ENCODE data around the gene APOL1. TPM values are rescaled to one million over a fixed set of nuclear protein-coding genes. Genes with fewer than 3 reads are reported as not detected.

Gene APOL1
- total and polyA plus RNA-seq, 2 of the 13 experiments (the other 11 are each of a cell fraction or from before 2014, with no cell fraction given): 20.3 to 75.0 TPM

DNA sequence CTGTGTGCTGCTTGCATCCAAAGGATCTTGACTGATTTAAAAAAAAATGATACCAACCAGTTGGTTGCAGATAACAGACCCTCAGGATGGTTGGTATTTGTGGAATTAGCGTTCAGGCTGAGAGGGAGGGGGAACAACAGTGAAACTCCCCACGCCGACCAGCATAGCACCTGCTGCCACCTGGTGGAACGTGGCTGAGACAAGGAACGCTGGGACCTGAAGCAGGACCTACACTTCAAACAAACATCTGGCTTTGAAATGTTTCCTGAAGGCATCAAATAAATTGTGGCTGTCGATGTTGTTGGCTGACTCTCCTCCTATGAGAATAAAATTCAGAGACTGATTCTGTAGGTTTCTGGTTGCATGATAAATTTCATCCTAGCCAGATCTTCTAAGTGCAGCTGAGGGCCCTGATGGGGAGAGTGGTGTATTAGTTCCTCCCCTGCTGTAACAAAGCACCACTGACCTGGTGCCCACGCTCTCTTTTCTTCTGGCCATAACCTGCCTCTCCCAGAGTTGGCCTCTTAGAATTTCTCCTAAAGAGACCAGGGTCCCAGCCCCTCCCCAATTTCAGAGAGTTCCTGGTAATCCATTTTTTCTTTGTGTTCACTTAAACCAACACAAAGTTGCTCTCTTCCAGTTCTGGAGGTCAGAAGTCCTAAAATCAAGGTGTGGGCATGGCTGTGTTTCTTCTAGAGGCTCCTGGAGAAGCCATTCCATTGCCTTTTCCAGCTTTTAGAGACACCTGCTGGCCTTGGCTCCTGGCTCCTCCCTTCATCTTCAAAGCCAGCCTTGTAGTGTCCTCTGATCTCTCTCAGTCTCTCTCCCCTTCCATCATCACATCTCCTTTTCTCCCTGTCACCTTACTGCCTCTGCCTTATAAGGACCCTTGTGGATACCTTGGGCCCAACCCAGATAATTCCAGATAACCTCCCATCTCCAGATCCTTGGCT lies 30.9 kb upstream of the APOL1 start (continued):
- TF ChIP-seq, protein P1, sequence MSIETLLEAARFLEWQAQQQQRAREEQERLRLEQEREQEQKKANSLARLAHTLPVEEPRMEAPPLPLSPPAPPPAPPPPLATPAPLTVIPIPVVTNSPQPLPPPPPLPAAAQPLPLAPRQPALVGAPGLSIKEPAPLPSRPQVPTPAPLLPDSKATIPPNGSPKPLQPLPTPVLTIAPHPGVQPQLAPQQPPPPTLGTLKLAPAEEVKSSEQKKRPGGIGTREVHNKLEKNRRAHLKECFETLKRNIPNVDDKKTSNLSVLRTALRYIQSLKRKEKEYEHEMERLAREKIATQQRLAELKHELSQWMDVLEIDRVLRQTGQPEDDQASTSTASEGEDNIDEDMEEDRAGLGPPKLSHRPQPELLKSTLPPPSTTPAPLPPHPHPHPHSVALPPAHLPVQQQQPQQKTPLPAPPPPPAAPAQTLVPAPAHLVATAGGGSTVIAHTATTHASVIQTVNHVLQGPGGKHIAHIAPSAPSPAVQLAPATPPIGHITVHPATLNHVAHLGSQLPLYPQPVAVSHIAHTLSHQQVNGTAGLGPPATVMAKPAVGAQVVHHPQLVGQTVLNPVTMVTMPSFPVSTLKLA (IDR thresholded peaks at IDR 0.05): no peak
- TF ChIP-seq TBX2 (CRISPR knock-in tag; IDR thresholded peaks at IDR 0.05; ENCODE audit: borderline replicate concordance) (no peak), DR1 (CRISPR knock-in tag; IDR thresholded peaks at IDR 0.05) (no peak), KDM1A (CRISPR knock-in tag; IDR thresholded peaks at IDR 0.05) (no peak), U2AF2 (IDR thresholded peaks at IDR 0.05; ENCODE audit: low read depth, low read length) (no peak)
- TF ChIP-seq, protein P2, sequence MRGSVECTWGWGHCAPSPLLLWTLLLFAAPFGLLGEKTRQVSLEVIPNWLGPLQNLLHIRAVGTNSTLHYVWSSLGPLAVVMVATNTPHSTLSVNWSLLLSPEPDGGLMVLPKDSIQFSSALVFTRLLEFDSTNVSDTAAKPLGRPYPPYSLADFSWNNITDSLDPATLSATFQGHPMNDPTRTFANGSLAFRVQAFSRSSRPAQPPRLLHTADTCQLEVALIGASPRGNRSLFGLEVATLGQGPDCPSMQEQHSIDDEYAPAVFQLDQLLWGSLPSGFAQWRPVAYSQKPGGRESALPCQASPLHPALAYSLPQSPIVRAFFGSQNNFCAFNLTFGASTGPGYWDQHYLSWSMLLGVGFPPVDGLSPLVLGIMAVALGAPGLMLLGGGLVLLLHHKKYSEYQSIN (CRISPR knock-in tag; IDR thresholded peaks at IDR 0.05; ENCODE audit: borderline replicate concordance): no peak
- TF ChIP-seq, protein P3, sequence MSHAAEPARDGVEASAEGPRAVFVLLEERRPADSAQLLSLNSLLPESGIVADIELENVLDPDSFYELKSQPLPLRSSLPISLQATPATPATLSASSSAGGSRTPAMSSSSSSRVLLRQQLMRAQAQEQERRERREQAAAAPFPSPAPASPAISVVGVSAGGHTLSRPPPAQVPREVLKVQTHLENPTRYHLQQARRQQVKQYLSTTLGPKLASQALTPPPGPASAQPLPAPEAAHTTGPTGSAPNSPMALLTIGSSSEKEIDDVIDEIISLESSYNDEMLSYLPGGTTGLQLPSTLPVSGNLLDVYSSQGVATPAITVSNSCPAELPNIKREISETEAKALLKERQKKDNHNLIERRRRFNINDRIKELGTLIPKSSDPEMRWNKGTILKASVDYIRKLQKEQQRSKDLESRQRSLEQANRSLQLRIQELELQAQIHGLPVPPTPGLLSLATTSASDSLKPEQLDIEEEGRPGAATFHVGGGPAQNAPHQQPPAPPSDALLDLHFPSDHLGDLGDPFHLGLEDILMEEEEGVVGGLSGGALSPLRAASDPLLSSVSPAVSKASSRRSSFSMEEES (CRISPR knock-in tag; IDR thresholded peaks at IDR 0.05): no peak
